ENCODE results near the gene TNFRSF14. TPM values are rescaled to one million over a fixed set of nuclear protein-coding genes. Genes with fewer than 3 reads are reported as not detected.

The TNFRSF14 gene
- total and polyA plus RNA-seq, 2 of the 13 experiments (the other 11 are each of a cell fraction or from before 2014, with no cell fraction given), result 11.9 to 49.9 TPM

DNA sequence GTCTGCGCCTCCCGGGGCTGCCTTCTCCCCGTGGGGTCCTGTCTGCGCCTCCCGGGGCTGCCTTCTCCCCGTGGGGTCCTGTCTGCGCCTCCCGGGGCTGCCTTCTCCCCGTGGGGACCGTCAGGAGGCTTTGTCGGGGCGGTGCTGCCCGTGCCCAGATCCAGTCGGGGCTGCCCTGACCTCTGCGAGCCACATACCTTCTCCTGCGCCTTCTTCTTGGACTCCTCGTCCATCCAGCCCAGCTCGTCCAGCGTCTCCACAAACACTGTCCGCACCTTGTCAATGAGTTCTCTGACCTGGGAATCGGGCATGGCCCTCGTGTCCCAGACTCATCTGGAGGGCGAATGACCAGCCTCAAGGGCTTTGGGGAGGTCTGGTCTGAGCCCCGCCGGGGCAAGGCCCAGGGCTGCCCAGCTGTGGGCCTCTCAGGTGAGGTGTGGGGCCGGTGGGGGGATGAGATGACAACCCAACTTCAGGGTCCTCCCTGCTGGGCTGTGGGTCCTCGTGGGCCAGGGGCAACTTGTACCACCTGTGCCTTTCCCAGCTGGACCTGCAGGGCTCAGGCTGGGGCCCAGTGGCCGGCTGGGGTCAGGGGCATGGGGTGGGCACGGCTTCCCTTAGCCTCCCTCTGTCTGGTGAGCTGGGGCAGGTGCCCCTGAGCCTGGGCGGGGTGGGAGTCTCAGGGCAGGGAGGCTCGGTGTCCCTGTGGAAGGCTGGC, 39.8 kb downstream of the TNFRSF14 start:
- no peak overlapping the region for H3K4me3 ChIP-seq (replicated peaks in 1 of 3; ENCODE audit: insufficient read depth in 1 of 3, low read depth in 2 of 3, low read length in 3 of 3)
- no peak overlapping the region for H2AFZ ChIP-seq (ENCODE audit: low read length)
- peaks cover 12% of the 10 kb centered on the region for H3K4me1 ChIP-seq (ENCODE audit: insufficient read depth, low read length)
- no peaks in the 10 kb centered on the region for H4K20me1 ChIP-seq (ENCODE audit: insufficient read depth, low read length)
- intact Hi-C loops (cut with micrococcal nuclease; ENCODE audit: unreplicated experiment) (no loop called here), in situ Hi-C loops (cut with HindIII; ENCODE audit: extremely low pct_ligation_motif_present, low pct_unique_long_range_greater_than_20kb) (no loop called here)
- H3K27ac ChIP-seq (ENCODE audit: extremely low read length, insufficient read depth, low read length), result no peak overlapping the region
- FAIRE-seq, result no peak
- no TSS peak for BruUV-seq (replicated peaks)
- TF ChIP-seq, protein P1, sequence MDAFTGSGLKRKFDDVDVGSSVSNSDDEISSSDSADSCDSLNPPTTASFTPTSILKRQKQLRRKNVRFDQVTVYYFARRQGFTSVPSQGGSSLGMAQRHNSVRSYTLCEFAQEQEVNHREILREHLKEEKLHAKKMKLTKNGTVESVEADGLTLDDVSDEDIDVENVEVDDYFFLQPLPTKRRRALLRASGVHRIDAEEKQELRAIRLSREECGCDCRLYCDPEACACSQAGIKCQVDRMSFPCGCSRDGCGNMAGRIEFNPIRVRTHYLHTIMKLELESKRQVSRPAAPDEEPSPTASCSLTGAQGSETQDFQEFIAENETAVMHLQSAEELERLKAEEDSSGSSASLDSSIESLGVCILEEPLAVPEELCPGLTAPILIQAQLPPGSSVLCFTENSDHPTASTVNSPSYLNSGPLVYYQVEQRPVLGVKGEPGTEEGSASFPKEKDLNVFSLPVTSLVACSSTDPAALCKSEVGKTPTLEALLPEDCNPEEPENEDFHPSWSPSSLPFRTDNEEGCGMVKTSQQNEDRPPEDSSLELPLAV (CRISPR knock-in tag; conservative IDR thresholded peaks at IDR 0.05; ENCODE audit: low read depth), result no peak
- TF ChIP-seq ZSCAN29 (CRISPR knock-in tag; conservative IDR thresholded peaks at IDR 0.05), result no peak
- H3K79me2 ChIP-seq (ENCODE audit: insufficient read depth, low read length), result no peaks in the 10 kb centered on the region
- no peak overlapping the region for H3K4me2 ChIP-seq (ENCODE audit: low read depth, low read length)
- no peaks in the 10 kb centered on the region for H3K36me3 ChIP-seq (replicated peaks in 1 of 2; ENCODE audit: control insufficient read depth in 1 of 2, insufficient read depth in 2 of 2, low read length in 2 of 2)
- no peak for ATAC-seq
- H3K9me3 ChIP-seq (ENCODE audit: low read length), result no peaks in the 10 kb centered on the region
- no peak overlapping the region for H3K9ac ChIP-seq (ENCODE audit: insufficient read depth, low read depth, low read length)
- peaks cover 8 to 48% of the 10 kb centered on the region in 2 experiments; a peak in 4 of 5 replicates for H3K27me3 ChIP-seq (ENCODE audit: control insufficient read depth in 1 of 2, insufficient read depth in 2 of 2, low read length in 2 of 2)
- DNase-seq (ENCODE audit: low spot score), result no peak
- WGBS (ENCODE audit: low lambda C conversion rate), result 62% methylated on average over 12 of the region's 31 CpGs
- ChIA-PET POLR2A (no interaction called here), CTCF (ENCODE audit: low intra/inter-chr PET ratio, low total read pairs) (no interaction called here)

DNA sequence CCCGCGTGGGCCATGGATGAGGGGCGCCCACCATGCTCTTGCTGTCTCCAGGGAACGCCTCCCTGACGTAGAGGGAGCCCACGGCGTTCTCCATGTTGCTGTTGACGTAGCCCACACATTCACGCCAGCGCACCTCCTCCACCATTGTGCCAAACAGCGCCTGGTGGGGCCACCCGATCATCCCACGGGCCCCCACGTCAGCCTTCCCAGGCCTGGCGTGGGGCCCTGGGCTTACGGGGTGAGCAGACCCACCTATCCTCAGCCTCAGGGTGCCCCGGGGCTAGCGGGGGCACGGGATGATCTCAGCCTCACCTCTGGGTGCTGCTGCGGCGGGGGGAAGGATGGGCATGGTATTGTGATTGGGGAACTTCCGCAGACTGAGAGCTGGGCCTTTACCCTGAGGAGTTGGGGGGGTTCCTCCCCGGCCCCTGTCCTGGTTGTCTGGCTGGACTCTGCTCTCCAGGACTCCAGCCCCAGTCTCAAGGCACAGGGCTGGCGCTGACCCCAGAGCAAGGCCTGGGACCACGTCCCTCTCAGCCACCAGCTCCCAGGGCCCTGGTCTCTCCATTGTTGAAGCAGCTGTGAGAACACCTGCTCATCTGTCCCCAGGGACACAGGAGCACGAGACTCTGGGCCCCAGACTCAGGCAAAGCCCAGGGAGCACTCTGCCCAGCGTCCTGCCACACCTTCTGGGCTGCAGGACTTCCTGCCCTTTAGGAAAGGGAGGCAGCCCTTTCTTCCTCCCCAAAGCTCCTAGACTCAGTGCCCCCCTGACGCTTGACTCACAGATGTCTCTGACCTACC, 40.6 kb downstream of the TNFRSF14 start:
- no peaks in the 10 kb centered on the region for H4K20me1 ChIP-seq (ENCODE audit: insufficient read depth, low read length)
- H3K36me3 ChIP-seq (replicated peaks in 1 of 2; ENCODE audit: control insufficient read depth in 1 of 2, insufficient read depth in 2 of 2, low read length in 2 of 2), result no peaks in the 10 kb centered on the region
- in situ Hi-C loops (cut with HindIII; ENCODE audit: extremely low pct_ligation_motif_present, low pct_unique_long_range_greater_than_20kb) (no loop called here), intact Hi-C loops (cut with micrococcal nuclease; ENCODE audit: unreplicated experiment) (no loop called here)
- CTCF ChIA-PET (ENCODE audit: low intra/inter-chr PET ratio, low total read pairs), result no interaction called here
- H3K4me1 ChIP-seq (ENCODE audit: insufficient read depth, low read length), result peaks cover 12% of the 10 kb centered on the region
- DNase-seq (ENCODE audit: low spot score) (no peak), FAIRE-seq (no peak), ATAC-seq (no peak)
- 67% methylated on average over 8 of the region's 28 CpGs for WGBS (ENCODE audit: low lambda C conversion rate)
- BruUV-seq (replicated peaks), result no TSS peak
- POLR2A ChIA-PET, result no interaction called here
- no peak overlapping the region for H2AFZ ChIP-seq (ENCODE audit: low read length)
- H3K4me3 ChIP-seq (replicated peaks in 1 of 3; ENCODE audit: insufficient read depth in 1 of 3, low read depth in 2 of 3, low read length in 3 of 3), result no peak overlapping the region
- no peak overlapping the region for H3K27ac ChIP-seq (ENCODE audit: extremely low read length, insufficient read depth, low read length)
- no peaks in the 10 kb centered on the region for H3K9me3 ChIP-seq (ENCODE audit: low read length)
- H3K79me2 ChIP-seq (ENCODE audit: insufficient read depth, low read length), result no peaks in the 10 kb centered on the region
- no peak overlapping the region for H3K4me2 ChIP-seq (ENCODE audit: low read depth, low read length)
- H3K9ac ChIP-seq (ENCODE audit: insufficient read depth, low read depth, low read length), result no peak overlapping the region
- peaks cover 8 to 56% of the 10 kb centered on the region in 2 experiments; a peak in 4 of 5 replicates for H3K27me3 ChIP-seq (ENCODE audit: control insufficient read depth in 1 of 2, insufficient read depth in 2 of 2, low read length in 2 of 2)
- no peak for TF ChIP-seq MEF2D (CRISPR knock-in tag; IDR thresholded peaks at IDR 0.05)
- no peak for TF ChIP-seq ZBTB42 (CRISPR knock-in tag; IDR thresholded peaks at IDR 0.05)
- no peak for TF ChIP-seq ZNF780A (CRISPR knock-in tag; IDR thresholded peaks at IDR 0.05)
- no peak for TF ChIP-seq PAWR (CRISPR knock-in tag; IDR thresholded peaks at IDR 0.05; ENCODE audit: borderline replicate concordance)
- TF ChIP-seq ONECUT2 (CRISPR knock-in tag; IDR thresholded peaks at IDR 0.05), result no peak
- TF ChIP-seq ZNF296 (CRISPR knock-in tag; conservative IDR thresholded peaks at IDR 0.05), result no peak
- no peak for TF ChIP-seq SALL1 (CRISPR knock-in tag; IDR thresholded peaks at IDR 0.05)
- TF ChIP-seq ZNF672 (CRISPR knock-in tag; IDR thresholded peaks at IDR 0.05), result no peak
- TF ChIP-seq AKAP8 (CRISPR knock-in tag; IDR thresholded peaks at IDR 0.05), result no peak
- TF ChIP-seq ZNF724P (CRISPR knock-in tag; IDR thresholded peaks at IDR 0.05; ENCODE audit: borderline replicate concordance), result no peak
- TF ChIP-seq RAD51 (IDR thresholded peaks at IDR 0.05; ENCODE audit: borderline replicate concordance), result no peak
- TF ChIP-seq TEAD3 (CRISPR knock-in tag; optimal IDR thresholded peaks at IDR 0.05; ENCODE audit: borderline replicate concordance), result no peak
- TF ChIP-seq, protein P2, sequence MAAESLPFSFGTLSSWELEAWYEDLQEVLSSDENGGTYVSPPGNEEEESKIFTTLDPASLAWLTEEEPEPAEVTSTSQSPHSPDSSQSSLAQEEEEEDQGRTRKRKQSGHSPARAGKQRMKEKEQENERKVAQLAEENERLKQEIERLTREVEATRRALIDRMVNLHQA (CRISPR knock-in tag; IDR thresholded peaks at IDR 0.05), result no peak

All from HepG2 (cell line).